DND-41 (cell line): ENCODE results near the gene NENF.

Source experiments
- ATAC-seq: fragments of 200-7000 bp; cut with Tn5 transposase; 3 replicates; pipeline ENCODE4 v1.9.1; 2021; ENCODE audit warnings: low read depth; ENCODE audit not compliant: insufficient read depth
- DNase-seq: peaks from one replicate; pipeline ENCODE4 v3.0.0-alpha.2; 2020
- H2AFZ ChIP-seq: 2 replicates; pipeline ENCODE4 v1.6.0; 2012; ENCODE audit warnings: low read depth, low read length
- H3K27ac ChIP-seq: 2 replicates; pipeline ENCODE4 v1.5.1; 2012; ENCODE audit warnings: low read length, inconsistent platforms
- H3K27me3 ChIP-seq: fragments of 200-600 bp; sonication (generic); 2 replicates; pipeline ENCODE4 v1.6.0; 2012; ENCODE audit warnings: low read length, mild to moderate bottlenecking, inconsistent platforms; ENCODE audit not compliant: insufficient read depth, poor library complexity
- H3K36me3 ChIP-seq: 2 replicates; pipeline ENCODE4 v1.5.1; 2012; ENCODE audit warnings: low read length, inconsistent platforms; ENCODE audit not compliant: insufficient read depth
- H3K4me1 ChIP-seq: 2 replicates; pipeline ENCODE4 v1.5.1; 2012; ENCODE audit warnings: mild to moderate bottlenecking, low read length; ENCODE audit not compliant: insufficient read depth
- H3K4me2 ChIP-seq: 2 replicates; pipeline ENCODE4 v1.6.0; 2012; ENCODE audit warnings: mild to moderate bottlenecking, moderate library complexity, low read length, inconsistent platforms; ENCODE audit not compliant: insufficient read depth
- H3K4me3 ChIP-seq, 2 experiments: fragments of 200-600 bp in 1 of 2; shearing (Covaris generic) in 1 of 2; 2 replicates each; pipeline ENCODE4 v1.5.1; 2012 to 2016; ENCODE audit warnings: inconsistent platforms in 2 of 2, low read length in 2 of 2, mild to moderate bottlenecking in 2 of 2, low read depth in 1 of 2, moderate library complexity in 1 of 2
- H3K79me2 ChIP-seq: 2 replicates; pipeline ENCODE4 v1.6.0; 2012; ENCODE audit warnings: low read length, inconsistent platforms; ENCODE audit not compliant: insufficient read depth
- H3K9ac ChIP-seq: 2 replicates; pipeline ENCODE4 v1.6.0; 2012; ENCODE audit warnings: low read depth, mild to moderate bottlenecking, inconsistent platforms, low read length, moderate library complexity
- H3K9me3 ChIP-seq: 2 replicates; pipeline ENCODE4 v1.5.1; 2012; ENCODE audit warnings: low read length, moderate library complexity, mild to moderate bottlenecking, inconsistent platforms; ENCODE audit not compliant: insufficient read depth, severe bottlenecking
- H4K20me1 ChIP-seq: 2 replicates; pipeline ENCODE4 v1.6.0; 2012; ENCODE audit warnings: low read length; ENCODE audit not compliant: insufficient read depth
- EZH2 ChIP-seq: IDR thresholded peaks from 3 replicates; pipeline ENCODE4 v1.6.1; 2012; ENCODE audit warnings: borderline replicate concordance, low read depth, mild to moderate bottlenecking, moderate library complexity, low read length, inconsistent platforms; ENCODE audit not compliant: severe bottlenecking
- TF ChIP-seq, protein P1 (sequence below): IDR thresholded peaks from 2 replicates; pipeline ENCODE4 v1.5.1; 2012; ENCODE audit warnings: borderline replicate concordance, low read length, moderate library complexity, mild to moderate bottlenecking; ENCODE audit not compliant: poor library complexity, severe bottlenecking; ENCODE audit errors: extremely low read depth

NENF gene

DNA sequence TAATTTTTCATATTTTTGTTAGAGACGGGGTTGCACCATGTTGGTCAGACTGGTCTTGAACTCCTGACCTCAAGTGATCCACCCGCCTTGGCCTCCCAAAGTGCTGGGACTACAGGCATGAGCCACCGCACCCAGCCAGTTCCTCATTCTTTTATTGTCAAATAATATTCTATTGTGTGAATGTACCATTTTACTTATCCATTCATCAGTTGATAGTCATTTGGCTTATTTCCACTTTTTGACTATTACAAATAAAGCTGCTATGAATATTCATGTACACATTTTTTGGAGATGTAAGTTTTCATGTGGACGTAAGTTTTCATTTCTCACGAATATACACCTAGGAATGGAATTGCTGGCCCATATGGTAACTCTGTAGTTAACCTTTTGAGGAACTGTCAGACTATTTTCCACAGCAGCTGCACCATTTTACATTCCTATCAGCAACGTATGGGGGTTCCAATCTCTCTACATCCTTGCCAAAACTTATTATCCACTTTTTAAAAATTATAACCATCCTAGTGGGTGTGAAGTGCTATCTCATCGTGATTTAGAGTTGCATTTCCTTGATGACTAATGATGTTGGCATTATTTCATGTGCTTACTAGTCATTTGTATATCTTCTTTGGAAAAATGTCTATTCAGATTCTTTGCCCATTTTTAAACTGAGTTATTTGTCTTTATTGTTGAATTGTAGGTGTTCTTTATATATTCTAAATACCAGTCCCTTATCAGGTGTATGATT is 30.7 kb upstream of the NENF start:
- Histone ChIP-seq H3K9ac (no peak overlapping the region), H2AFZ (no peak overlapping the region), H3K4me3 (no peak overlapping the region), H3K27me3 (no peaks in the 10 kb centered on the region), H3K36me3 (peaks cover 75% of the 10 kb centered on the region), H3K4me1 (no peaks in the 10 kb centered on the region), H3K4me2 (no peak overlapping the region), H3K9me3 (peaks cover 12% of the 10 kb centered on the region), H3K27ac (no peak overlapping the region), H4K20me1 (no peaks in the 10 kb centered on the region), H3K79me2 (peaks cover 20% of the 10 kb centered on the region; the same call in 1 of the 2 replicates)
- no peak for DNase-seq
- TF ChIP-seq, protein P1, sequence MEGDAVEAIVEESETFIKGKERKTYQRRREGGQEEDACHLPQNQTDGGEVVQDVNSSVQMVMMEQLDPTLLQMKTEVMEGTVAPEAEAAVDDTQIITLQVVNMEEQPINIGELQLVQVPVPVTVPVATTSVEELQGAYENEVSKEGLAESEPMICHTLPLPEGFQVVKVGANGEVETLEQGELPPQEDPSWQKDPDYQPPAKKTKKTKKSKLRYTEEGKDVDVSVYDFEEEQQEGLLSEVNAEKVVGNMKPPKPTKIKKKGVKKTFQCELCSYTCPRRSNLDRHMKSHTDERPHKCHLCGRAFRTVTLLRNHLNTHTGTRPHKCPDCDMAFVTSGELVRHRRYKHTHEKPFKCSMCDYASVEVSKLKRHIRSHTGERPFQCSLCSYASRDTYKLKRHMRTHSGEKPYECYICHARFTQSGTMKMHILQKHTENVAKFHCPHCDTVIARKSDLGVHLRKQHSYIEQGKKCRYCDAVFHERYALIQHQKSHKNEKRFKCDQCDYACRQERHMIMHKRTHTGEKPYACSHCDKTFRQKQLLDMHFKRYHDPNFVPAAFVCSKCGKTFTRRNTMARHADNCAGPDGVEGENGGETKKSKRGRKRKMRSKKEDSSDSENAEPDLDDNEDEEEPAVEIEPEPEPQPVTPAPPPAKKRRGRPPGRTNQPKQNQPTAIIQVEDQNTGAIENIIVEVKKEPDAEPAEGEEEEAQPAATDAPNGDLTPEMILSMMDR: no peak
- no peak for TF ChIP-seq EZH2
- ATAC-seq: no peak

DNA sequence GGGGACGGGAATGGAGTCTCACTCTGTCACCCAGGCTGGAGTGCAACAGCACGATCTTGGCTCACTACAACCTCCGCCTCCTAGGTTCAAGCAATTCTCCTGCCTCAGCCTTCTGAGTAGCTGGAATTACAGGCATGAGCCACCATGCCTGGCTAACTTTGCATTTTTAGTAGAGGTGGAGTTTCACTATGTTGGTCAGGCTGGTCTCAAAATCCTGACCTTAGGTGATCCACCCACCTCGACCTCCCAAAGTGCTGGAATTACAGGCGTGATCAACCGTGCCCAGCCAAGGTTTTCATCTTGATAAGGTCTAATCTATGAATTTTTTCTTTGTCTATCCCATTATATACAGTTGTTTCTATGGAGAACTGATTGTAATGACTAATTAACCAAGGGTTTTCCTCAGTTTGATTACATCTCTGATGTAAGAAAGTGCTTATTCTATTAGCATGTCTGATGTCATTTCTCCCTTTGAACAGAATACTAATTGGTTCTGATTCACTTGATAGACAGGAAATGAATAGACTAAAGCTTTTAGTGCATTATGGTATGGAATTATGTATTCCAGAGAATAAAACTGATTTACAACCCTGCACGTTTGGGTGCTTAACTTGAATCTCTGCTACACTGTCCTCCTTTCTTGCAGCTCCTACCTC is 29.9 kb upstream of the NENF start:
- ATAC-seq (no peak), DNase-seq (no peak)
- no peaks in the 10 kb centered on the region for H3K27me3 ChIP-seq
- H3K9ac ChIP-seq: no peak overlapping the region
- H3K36me3 ChIP-seq: peaks cover 75% of the 10 kb centered on the region
- no peak overlapping the region for H2AFZ ChIP-seq
- H3K9me3 ChIP-seq: peaks cover 5% of the 10 kb centered on the region
- no peaks in the 10 kb centered on the region for H3K4me1 ChIP-seq
- H3K4me2 ChIP-seq: no peak overlapping the region
- no peak overlapping the region for H3K27ac ChIP-seq
- H4K20me1 ChIP-seq: no peaks in the 10 kb centered on the region
- TF ChIP-seq, protein P1: no peak
- no peak for TF ChIP-seq EZH2
- H3K4me3 ChIP-seq: no peak overlapping the region
- H3K79me2 ChIP-seq: peaks cover 14% of the 10 kb centered on the region; the same call in 1 of the 2 replicates

DNA sequence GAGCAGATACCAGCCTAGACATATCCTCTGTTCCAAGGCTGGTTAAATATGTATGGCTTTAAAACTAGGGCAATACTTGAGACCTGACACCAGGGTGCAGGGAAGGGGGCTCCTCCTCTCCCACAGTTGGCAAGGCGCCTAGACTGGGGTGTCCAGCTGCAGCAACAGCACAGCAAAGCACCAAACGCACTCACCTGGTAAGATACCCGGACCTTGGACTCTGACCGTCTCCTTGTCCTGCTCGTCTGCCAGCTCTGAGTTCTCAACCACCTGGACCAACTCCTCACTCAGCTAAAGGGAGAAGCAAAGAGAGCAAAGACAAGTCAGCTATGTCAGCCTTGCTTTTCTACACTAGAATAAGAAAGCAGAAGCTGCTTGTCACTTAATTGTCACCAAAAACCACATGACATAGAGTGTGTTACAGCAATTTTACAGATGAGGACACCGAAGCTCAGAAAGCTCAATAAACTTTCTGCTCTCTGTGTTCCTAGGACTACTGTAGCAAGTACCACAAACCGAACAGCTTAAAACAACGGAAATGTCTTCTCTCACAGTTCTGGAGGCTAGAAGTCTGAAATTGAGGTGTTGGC is 22.4 kb upstream of the NENF start:
- peaks cover 26% of the 10 kb centered on the region for H3K4me1 ChIP-seq
- H3K27me3 ChIP-seq: no peaks in the 10 kb centered on the region
- H3K4me2 ChIP-seq: no peak overlapping the region
- peaks cover 67% of the 10 kb centered on the region for H3K36me3 ChIP-seq
- DNase-seq (no peak), ATAC-seq (no peak)
- no peak overlapping the region for H2AFZ ChIP-seq
- H3K9me3 ChIP-seq: no peaks in the 10 kb centered on the region
- H3K4me3 ChIP-seq: no peak overlapping the region
- TF ChIP-seq, protein P1: no peak
- no peak for TF ChIP-seq EZH2
- peaks cover 22% of the 10 kb centered on the region for H4K20me1 ChIP-seq
- no peak overlapping the region for H3K27ac ChIP-seq
- H3K9ac ChIP-seq: no peak overlapping the region
- H3K79me2 ChIP-seq: peaks cover 43% of the 10 kb centered on the region
